Upper lobe of left lung (tissue), 4 donors: Measurements from ENCODE around the gene LYRM4.

Source experiments
- CTCF ChIP-seq, 6 experiments: fragments of 450-650 bp in 4 of 6; fragments of 200-600 bp in 2 of 6; sonication (generic) in 2 of 6; IDR thresholded peaks; one replicate each; pipeline ENCODE4 v1.5.1; 2016 to 2019; ENCODE audit warnings: antibody characterized with exemption in 6 of 6
- POLR2A ChIP-seq, 4 donors: fragments of 450-650 bp; IDR thresholded peaks; one replicate each; pipeline ENCODE4 v1.5.1; 2016 to 2017; ENCODE audit warnings: antibody characterized with exemption in 4 of 4, mild to moderate bottlenecking in 2 of 4

GRCh38 chr6:5292154-5292553, 31.4 kb upstream of the LYRM4 start:
- TF ChIP-seq CTCF (IDR thresholded peaks at IDR 0.05), result no peak
- no peak for TF ChIP-seq POLR2A (IDR thresholded peaks at IDR 0.05)
